Measurements from ENCODE around the gene SPATA18. TPM values are rescaled to one million over a fixed set of nuclear protein-coding genes. Genes with fewer than 3 reads are reported as not detected.

SPATA18 gene
- total RNA-seq, 3 donors from 2014 or later (not counting 1 experiment from before 2014, with no cell fraction given) = not detected

- no peaks in the 10 kb centered on the region for H3K9me3 ChIP-seq (ENCODE audit: control insufficient read depth, insufficient read depth, low read length)
- H3K4me3 ChIP-seq (ENCODE audit: low read length) = no peak overlapping the region
- WGBS (ENCODE audit: insufficient coverage) = 80% methylated on average over 1 of the region's 1 CpG
- no peak for DNase-seq
- peaks cover 2% of the 10 kb centered on the region for H3K27me3 ChIP-seq (ENCODE audit: control insufficient read depth, insufficient read depth, low read length)
- Mint-ChIP-seq H3K36me3 (no peaks in the 10 kb centered on the region), H3K9me3 (peaks cover 7 to 16% of the 10 kb centered on the region in 2 donors), H3K4me1 (no peaks in the 10 kb centered on the region), H3K4me3 (no peak overlapping the region), H3K27me3 (ENCODE audit: low read depth in 2 of 2) (peaks cover 0 to 3% of the 10 kb centered on the region in 2 donors), H3K27ac (no peak overlapping the region)
- no peaks in the 10 kb centered on the region for H3K36me3 ChIP-seq (ENCODE audit: control insufficient read depth, insufficient read depth, low read length)
- H3K27ac ChIP-seq (ENCODE audit: low read length) = no peak overlapping the region
- intact Hi-C loops (cut with micrococcal nuclease) = no loop called here
- TF ChIP-seq CTCF (IDR thresholded peaks at IDR 0.05) = no peak
- no peak for ATAC-seq
- H3K4me1 ChIP-seq (ENCODE audit: control insufficient read depth, insufficient read depth, low read length) = no peaks in the 10 kb centered on the region
These were observed 18.5 kb downstream of the SPATA18 start for GRCh38 chr4:52069571-52069970.

GRCh38 chr4:52071791-52072546 is 20.9 kb downstream of the SPATA18 start:
- intact Hi-C loops (cut with micrococcal nuclease) = no loop called here
- Mint-ChIP-seq H3K36me3 (no peaks in the 10 kb centered on the region), H3K27ac (no peak overlapping the region), H3K27me3 (ENCODE audit: low read depth in 2 of 2) (peaks cover 0 to 6% of the 10 kb centered on the region in 2 donors), H3K9me3 (peaks cover 7 to 16% of the 10 kb centered on the region in 2 donors), H3K4me3 (no peak overlapping the region), H3K4me1 (no peaks in the 10 kb centered on the region)
- no peak for DNase-seq
- Histone ChIP-seq H3K4me1 (ENCODE audit: control insufficient read depth, insufficient read depth, low read length) (no peaks in the 10 kb centered on the region), H3K9me3 (ENCODE audit: control insufficient read depth, insufficient read depth, low read length) (no peaks in the 10 kb centered on the region), H3K27me3 (ENCODE audit: control insufficient read depth, insufficient read depth, low read length) (peaks cover 2% of the 10 kb centered on the region), H3K36me3 (ENCODE audit: control insufficient read depth, insufficient read depth, low read length) (no peaks in the 10 kb centered on the region), H3K27ac (ENCODE audit: low read length) (no peak overlapping the region), H3K4me3 (ENCODE audit: low read length) (no peak overlapping the region)
- ATAC-seq = no peak
- WGBS (ENCODE audit: insufficient coverage) = 84% methylated on average over 9 of the region's 10 CpGs
- no peak for TF ChIP-seq CTCF (IDR thresholded peaks at IDR 0.05)

GRCh38 chr4:52076731-52077130 is 25.6 kb downstream of the SPATA18 start:
- 10% methylated on average over 25 of the region's 26 CpGs for WGBS (ENCODE audit: insufficient coverage)
- no peak overlapping the region for H3K4me3 Mint-ChIP-seq
- H3K36me3 Mint-ChIP-seq = no peaks in the 10 kb centered on the region
- H3K36me3 ChIP-seq (ENCODE audit: control insufficient read depth, insufficient read depth, low read length) = no peaks in the 10 kb centered on the region
- no peak overlapping the region for H3K27ac Mint-ChIP-seq
- no peaks in the 10 kb centered on the region for H3K9me3 ChIP-seq (ENCODE audit: control insufficient read depth, insufficient read depth, low read length)
- ATAC-seq (no peak), DNase-seq (no peak)
- H3K27me3 Mint-ChIP-seq (ENCODE audit: low read depth in 2 of 2) = peaks cover 0 to 6% of the 10 kb centered on the region in 2 donors
- peaks cover 5 to 6% of the 10 kb centered on the region in 2 donors for H3K9me3 Mint-ChIP-seq
- no peaks in the 10 kb centered on the region for H3K4me1 ChIP-seq (ENCODE audit: control insufficient read depth, insufficient read depth, low read length)
- TF ChIP-seq CTCF (IDR thresholded peaks at IDR 0.05) = no peak
- intact Hi-C loops (cut with micrococcal nuclease) = no loop called here
- H3K27ac ChIP-seq (ENCODE audit: low read length) = no peak overlapping the region
- no peaks in the 10 kb centered on the region for H3K27me3 ChIP-seq (ENCODE audit: control insufficient read depth, insufficient read depth, low read length)
- no peak overlapping the region for H3K4me3 ChIP-seq (ENCODE audit: low read length)
- H3K4me1 Mint-ChIP-seq = no peaks in the 10 kb centered on the region

- H3K4me1 Mint-ChIP-seq = no peaks in the 10 kb centered on the region
These were observed 28.6 kb downstream of the SPATA18 start for GRCh38 chr4:52079659-52080058.

More at GRCh38 chr4:52079659-52080058, 28.6 kb downstream of the SPATA18 start:
- intact Hi-C loops (cut with micrococcal nuclease) = no loop called here
- Histone ChIP-seq H3K9me3 (ENCODE audit: control insufficient read depth, insufficient read depth, low read length) (no peaks in the 10 kb centered on the region), H3K4me1 (ENCODE audit: control insufficient read depth, insufficient read depth, low read length) (no peaks in the 10 kb centered on the region), H3K27me3 (ENCODE audit: control insufficient read depth, insufficient read depth, low read length) (no peaks in the 10 kb centered on the region), H3K27ac (ENCODE audit: low read length) (no peak overlapping the region), H3K36me3 (ENCODE audit: control insufficient read depth, insufficient read depth, low read length) (no peaks in the 10 kb centered on the region), H3K4me3 (ENCODE audit: low read length) (no peak overlapping the region)
- peaks cover 4 to 6% of the 10 kb centered on the region in 2 donors for H3K9me3 Mint-ChIP-seq
- ATAC-seq (no peak), DNase-seq (no peak)
- no peak overlapping the region for H3K4me3 Mint-ChIP-seq
- no peaks in the 10 kb centered on the region for H3K36me3 Mint-ChIP-seq
- 52% methylated on average over 2 of the region's 2 CpGs for WGBS (ENCODE audit: insufficient coverage)
- H3K27ac Mint-ChIP-seq = no peak overlapping the region
- H3K27me3 Mint-ChIP-seq (ENCODE audit: low read depth in 2 of 2) = peaks cover 0 to 3% of the 10 kb centered on the region in 2 donors
- TF ChIP-seq CTCF (IDR thresholded peaks at IDR 0.05) = no peak

Data from natural killer cell (primary cell).